ENCODE measurements around the gene ZSCAN22.
"Not testable (repeated sequence)": the region's sequence is repeated elsewhere in the genome, so short reads cannot be mapped to it uniquely, and the experiment has no call there.

Gene ZSCAN22

GRCh38 chr19:58352760-58353671, 26.2 kb downstream of the ZSCAN22 start, which contains the start of gene A1BG:
Gene A1BG (minus strand): TSS chr19:58353492. CDS start chr19:58353437, 55 bp downstream.
- DNase-seq = no peak

GRCh38 chr19:58353717-58354477, 27.1 kb downstream of the ZSCAN22 start:
- DNase-seq = no peak

GRCh38 chr19:58354478-58355030, 27.8 kb downstream of the ZSCAN22 start:
- DNase-seq = no peak

- no peak for DNase-seq
Measured at GRCh38 chr19:58355215-58355796, 28.5 kb downstream of the ZSCAN22 start.

GRCh38 chr19:58355908-58356765, 29.3 kb downstream of the ZSCAN22 start:
- no peak for DNase-seq

GRCh38 chr19:58356766-58357480, 30.1 kb downstream of the ZSCAN22 start:
- no peak for DNase-seq

- DNase-seq = no peak
Measured at GRCh38 chr19:58357481-58358145, 30.8 kb downstream of the ZSCAN22 start.

- DNase-seq = peak; percentile 81
Measured at GRCh38 chr19:58361900-58362271, 35.1 kb downstream of the ZSCAN22 start.

GRCh38 chr19:58362272-58362994, 35.6 kb downstream of the ZSCAN22 start, which contains the start of gene ZNF497:
Gene ZNF497 (minus strand): TSS chr19:58362751. CDS start chr19:58357635, 5,116 bp downstream.
- peak; percentile 98 for DNase-seq

GRCh38 chr19:58364146-58364545, 37.4 kb downstream of the ZSCAN22 start:
- DNase-seq = no peak

- DNase-seq = no peak
Measured at GRCh38 chr19:58366585-58367430, 40.0 kb downstream of the ZSCAN22 start.

GRCh38 chr19:58367698-58368454, 41.1 kb downstream of the ZSCAN22 start:
- DNase-seq = no peak

GRCh38 chr19:58368561-58369360, 42.0 kb downstream of the ZSCAN22 start:
- DNase-seq = no peak

- no peak for DNase-seq
Measured at GRCh38 chr19:58372311-58373133, 45.7 kb downstream of the ZSCAN22 start.

GRCh38 chr19:58374200-58374599, 47.4 kb downstream of the ZSCAN22 start:
- DNase-seq = no peak

- DNase-seq = not testable (repeated sequence)
Measured at GRCh38 chr19:58376724-58377123, 49.9 kb downstream of the ZSCAN22 start.

All from NCI-H146 (cell line).